Astrocyte (in vitro differentiated cells and primary cell): ENCODE results near the gene TRIM10. TPM values are rescaled to one million over a fixed set of nuclear protein-coding genes. Genes with fewer than 3 reads are reported as not detected.
"Not testable (repeated sequence)": the region's sequence is repeated elsewhere in the genome, so short reads cannot be mapped to it uniquely, and the experiment has no call there.

Experiments
- DNase-seq: peaks from one replicate; pipeline ENCODE4 v3.0.0-alpha.2; 2010; ENCODE audit warnings: low read depth
- FAIRE-seq: peaks from 2 replicates; lab custom pipeline; 2011; peaks lifted over from hg19 to GRCh38; lab: Jason Lieb, UNC
- H2AFZ ChIP-seq: 2 replicates; pipeline ENCODE4 v1.6.0; 2012; ENCODE audit warnings: low read depth, low read length, inconsistent platforms
- H3K27ac ChIP-seq: 2 replicates; pipeline ENCODE4 v1.5.1; 2011; ENCODE audit warnings: low read depth, low read length, inconsistent platforms
- H3K27me3 ChIP-seq: 2 replicates; pipeline ENCODE4 v1.6.0; 2011; ENCODE audit warnings: low read length, inconsistent platforms; ENCODE audit not compliant: insufficient read depth
- H3K36me3 ChIP-seq: 2 replicates; pipeline ENCODE4 v1.5.1; 2011; ENCODE audit warnings: low read length, inconsistent platforms; ENCODE audit not compliant: insufficient read depth
- H3K4me1 ChIP-seq: 2 replicates; pipeline ENCODE4 v1.5.1; 2011; ENCODE audit warnings: low read length, inconsistent platforms; ENCODE audit not compliant: insufficient read depth
- H3K4me2 ChIP-seq: 2 replicates; pipeline ENCODE4 v1.6.0; 2012; ENCODE audit warnings: low read length, inconsistent platforms
- H3K4me3 ChIP-seq: 2 replicates; pipeline ENCODE4 v1.5.1; 2011; ENCODE audit warnings: low read depth, mild to moderate bottlenecking, low read length, inconsistent platforms; ENCODE audit not compliant: insufficient read depth
- H3K79me2 ChIP-seq: 2 replicates; pipeline ENCODE4 v1.6.0; 2012; ENCODE audit warnings: mild to moderate bottlenecking, low read length, inconsistent platforms; ENCODE audit not compliant: insufficient read depth
- H3K9ac ChIP-seq: 2 replicates; pipeline ENCODE4 v1.6.0; 2012; ENCODE audit warnings: mild to moderate bottlenecking, low read length, inconsistent platforms
- H3K9me3 ChIP-seq: 2 replicates; pipeline ENCODE4 v1.5.1; 2012; ENCODE audit warnings: low read depth, mild to moderate bottlenecking, low read length, inconsistent platforms; ENCODE audit not compliant: insufficient read depth
- H4K20me1 ChIP-seq: 2 replicates; pipeline ENCODE4 v1.6.0; 2012; ENCODE audit warnings: low read length, inconsistent platforms; ENCODE audit not compliant: insufficient read depth
- H3K27ac Mint-ChIP-seq: one replicate; pipeline ENCODE4 v1.8.0; 2021; ENCODE audit warnings: mild to moderate bottlenecking, mixed read lengths; ENCODE audit not compliant: unreplicated experiment
- H3K27me3 Mint-ChIP-seq: one replicate; pipeline ENCODE4 v1.8.0; 2021; ENCODE audit warnings: low read depth, mixed read lengths; ENCODE audit not compliant: unreplicated experiment
- H3K36me3 Mint-ChIP-seq: one replicate; pipeline ENCODE4 v1.8.0; 2021; ENCODE audit warnings: low read depth, mixed read lengths; ENCODE audit not compliant: unreplicated experiment
- H3K4me1 Mint-ChIP-seq: one replicate; pipeline ENCODE4 v1.8.0; 2021; ENCODE audit warnings: low read depth, mixed read lengths; ENCODE audit not compliant: unreplicated experiment
- H3K4me3 Mint-ChIP-seq: one replicate; pipeline ENCODE4 v1.8.0; 2021; ENCODE audit warnings: mild to moderate bottlenecking, moderate library complexity, mixed read lengths; ENCODE audit not compliant: unreplicated experiment
- H3K9me3 Mint-ChIP-seq: one replicate; pipeline ENCODE4 v1.8.0; 2021; ENCODE audit warnings: mild to moderate bottlenecking, mixed read lengths; ENCODE audit not compliant: unreplicated experiment
- EZH2 ChIP-seq: IDR thresholded peaks from 2 replicates; pipeline ENCODE4 v1.6.1; 2012; ENCODE audit warnings: mild to moderate bottlenecking, low read length, inconsistent platforms; ENCODE audit not compliant: insufficient read depth
- total RNA-seq: library from RNA; stranded (reverse); gene quantifications from 2 replicates; pipeline ENCODE4 v1.2.1, GENCODE V29; 2021
- TF ChIP-seq, protein P1 (sequence below): IDR thresholded peaks from 2 replicates; pipeline ENCODE4 v1.5.1; 2011; ENCODE audit warnings: low read depth, mild to moderate bottlenecking, inconsistent platforms, low read length, moderate library complexity; ENCODE audit not compliant: insufficient read depth

Gene TRIM10
- total RNA-seq, 1 donor from 2014 or later, result not detected

DNA sequence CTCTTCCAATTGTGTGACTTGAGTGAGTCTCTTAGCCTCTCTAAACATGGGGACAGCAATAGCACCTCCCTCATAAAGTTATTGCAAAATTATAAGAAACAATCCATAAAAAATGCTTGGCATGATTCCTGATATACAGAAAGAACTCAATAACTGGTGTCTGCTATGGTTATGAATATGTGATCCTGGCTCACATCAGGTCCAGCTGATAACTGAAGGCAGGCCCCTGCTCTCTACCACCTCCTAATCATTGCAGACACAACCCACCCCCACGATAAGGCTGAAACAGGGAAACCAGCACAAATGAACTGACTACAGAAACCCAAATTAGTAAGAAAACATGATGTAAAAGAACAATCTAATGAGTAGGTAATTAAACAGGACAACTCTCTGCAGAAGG lies 7.7 kb upstream of the TRIM10 start:
- Histone ChIP-seq H3K4me3 (no peak overlapping the region), H3K9ac (no peak overlapping the region), H2AFZ (no peak overlapping the region), H3K9me3 (no peaks in the 10 kb centered on the region), H4K20me1 (no peaks in the 10 kb centered on the region), H3K79me2 (no peaks in the 10 kb centered on the region), H3K27ac (no peak overlapping the region), H3K27me3 (peaks cover 54% of the 10 kb centered on the region), H3K36me3 (no peaks in the 10 kb centered on the region), H3K4me1 (peaks cover 5% of the 10 kb centered on the region), H3K4me2 (no peak overlapping the region)
- no peaks in the 10 kb centered on the region for H3K36me3 Mint-ChIP-seq
- H3K9me3 Mint-ChIP-seq, result peaks cover 6% of the 10 kb centered on the region
- H3K4me1 Mint-ChIP-seq, result no peaks in the 10 kb centered on the region
- TF ChIP-seq, protein P1, sequence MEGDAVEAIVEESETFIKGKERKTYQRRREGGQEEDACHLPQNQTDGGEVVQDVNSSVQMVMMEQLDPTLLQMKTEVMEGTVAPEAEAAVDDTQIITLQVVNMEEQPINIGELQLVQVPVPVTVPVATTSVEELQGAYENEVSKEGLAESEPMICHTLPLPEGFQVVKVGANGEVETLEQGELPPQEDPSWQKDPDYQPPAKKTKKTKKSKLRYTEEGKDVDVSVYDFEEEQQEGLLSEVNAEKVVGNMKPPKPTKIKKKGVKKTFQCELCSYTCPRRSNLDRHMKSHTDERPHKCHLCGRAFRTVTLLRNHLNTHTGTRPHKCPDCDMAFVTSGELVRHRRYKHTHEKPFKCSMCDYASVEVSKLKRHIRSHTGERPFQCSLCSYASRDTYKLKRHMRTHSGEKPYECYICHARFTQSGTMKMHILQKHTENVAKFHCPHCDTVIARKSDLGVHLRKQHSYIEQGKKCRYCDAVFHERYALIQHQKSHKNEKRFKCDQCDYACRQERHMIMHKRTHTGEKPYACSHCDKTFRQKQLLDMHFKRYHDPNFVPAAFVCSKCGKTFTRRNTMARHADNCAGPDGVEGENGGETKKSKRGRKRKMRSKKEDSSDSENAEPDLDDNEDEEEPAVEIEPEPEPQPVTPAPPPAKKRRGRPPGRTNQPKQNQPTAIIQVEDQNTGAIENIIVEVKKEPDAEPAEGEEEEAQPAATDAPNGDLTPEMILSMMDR, result no peak
- TF ChIP-seq EZH2, result no peak
- peaks cover 73% of the 10 kb centered on the region for H3K27me3 Mint-ChIP-seq
- DNase-seq, result no peak
- FAIRE-seq, result no peak
- H3K4me3 Mint-ChIP-seq, result no peak overlapping the region
- H3K27ac Mint-ChIP-seq, result no peak overlapping the region

GRCh38 chr6:30167101-30167500 lies 6.1 kb upstream of the TRIM10 start:
- peaks cover 6% of the 10 kb centered on the region for H3K9me3 Mint-ChIP-seq
- Histone ChIP-seq H3K79me2 (no peaks in the 10 kb centered on the region), H3K4me2 (no peak overlapping the region), H3K27ac (no peak overlapping the region), H3K9ac (no peak overlapping the region), H3K9me3 (no peaks in the 10 kb centered on the region), H4K20me1 (no peaks in the 10 kb centered on the region), H3K36me3 (no peaks in the 10 kb centered on the region), H3K4me1 (peaks cover 2% of the 10 kb centered on the region), H2AFZ (no peak overlapping the region), H3K4me3 (no peak overlapping the region), H3K27me3 (peaks cover 47% of the 10 kb centered on the region)
- TF ChIP-seq, protein P1, result no peak
- no peak for TF ChIP-seq EZH2
- H3K4me3 Mint-ChIP-seq, result no peak overlapping the region
- no peak for FAIRE-seq
- DNase-seq, result no peak
- no peaks in the 10 kb centered on the region for H3K36me3 Mint-ChIP-seq
- H3K27ac Mint-ChIP-seq, result no peak overlapping the region
- H3K27me3 Mint-ChIP-seq, result peaks cover 61% of the 10 kb centered on the region
- no peaks in the 10 kb centered on the region for H3K4me1 Mint-ChIP-seq

DNA sequence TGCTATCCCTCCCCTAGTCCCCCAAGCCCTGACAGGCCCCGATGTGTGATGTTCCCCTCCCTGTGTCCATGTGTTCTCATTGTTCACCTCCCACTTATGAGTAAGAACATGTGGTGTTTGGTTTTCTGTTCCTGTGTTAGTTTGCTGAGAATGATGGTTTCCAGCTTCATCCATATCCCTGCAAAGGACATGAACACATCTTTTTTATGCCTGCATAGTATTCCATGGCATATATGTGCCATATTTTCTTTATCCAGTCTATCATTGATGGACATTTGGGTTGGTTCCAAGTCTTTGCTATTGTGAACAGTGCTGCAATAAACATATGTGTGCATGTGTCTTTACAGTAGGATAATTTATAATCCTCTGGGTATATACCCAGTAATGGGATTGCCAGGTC lies 4.2 kb upstream of the TRIM10 start:
- H3K79me2 ChIP-seq, DNase-seq, H3K27ac ChIP-seq, H3K4me3 ChIP-seq, H3K9me3 ChIP-seq, FAIRE-seq, H3K4me3 Mint-ChIP-seq, H3K36me3 ChIP-seq, H3K4me1 ChIP-seq, H4K20me1 ChIP-seq, H2AFZ ChIP-seq, H3K4me1 Mint-ChIP-seq, H3K36me3 Mint-ChIP-seq, H3K9ac ChIP-seq, H3K9me3 Mint-ChIP-seq, H3K27ac Mint-ChIP-seq, H3K4me2 ChIP-seq: not testable (repeated sequence)
- H3K27me3 Mint-ChIP-seq, result peaks cover 46% of the 10 kb centered on the region
- peaks cover 33% of the 10 kb centered on the region for H3K27me3 ChIP-seq
